CD4-positive, alpha-beta T cell treated with Interleukin-17A for 1 hour (primary cell): ENCODE results near the gene EYA2.

Experiments
- DNase-seq: peaks from one replicate; pipeline ENCODE4 v3.0.0-alpha.2; 2020

EYA2 gene

DNA sequence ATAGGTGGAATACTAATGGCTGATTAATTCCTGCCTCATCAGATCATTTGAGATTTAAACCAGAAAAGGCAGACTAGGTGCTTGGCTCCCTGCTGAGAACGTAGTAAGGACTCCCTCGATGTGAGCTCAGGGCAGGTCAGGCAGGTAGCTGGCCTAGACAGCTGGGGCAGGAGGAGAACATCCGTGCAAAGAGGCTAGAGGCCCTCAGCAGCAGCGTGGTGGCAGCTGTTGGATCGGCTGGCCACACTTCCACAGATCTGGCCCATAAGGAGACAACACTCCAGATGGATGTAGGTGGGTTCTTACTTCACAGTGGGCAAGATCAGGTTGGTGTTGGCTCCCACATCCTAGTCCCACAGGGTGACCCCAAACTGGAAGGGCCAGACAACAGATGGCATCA lies 38.5 kb downstream of the EYA2 start:
- no peak for DNase-seq

DNA sequence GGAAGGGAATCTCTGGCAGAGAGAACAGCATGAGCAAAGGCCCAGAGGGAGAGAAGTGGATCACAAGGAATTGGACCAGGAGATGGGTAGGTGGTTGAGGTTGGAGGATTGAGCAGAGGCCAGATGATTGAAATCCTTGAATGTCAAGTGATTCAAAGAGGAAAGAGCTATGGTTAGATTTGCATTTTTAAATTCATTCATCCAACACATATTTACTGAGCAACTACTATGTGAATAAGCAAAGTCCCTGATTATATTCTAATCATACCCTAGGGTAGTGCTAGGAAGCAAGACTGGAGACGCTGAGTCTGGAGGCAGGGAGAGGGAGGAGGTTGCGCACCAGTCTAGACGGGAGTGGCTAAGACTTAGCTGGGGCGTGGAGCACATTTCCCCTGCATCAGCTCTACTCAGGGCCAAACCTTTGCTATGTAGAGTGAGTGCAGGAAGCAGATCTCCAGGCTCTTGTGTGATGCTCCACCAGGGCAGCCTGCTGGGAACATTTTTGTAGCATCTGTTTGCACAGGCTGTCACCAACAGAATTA lies 40.2 kb downstream of the EYA2 start:
- DNase-seq = no peak

DNA sequence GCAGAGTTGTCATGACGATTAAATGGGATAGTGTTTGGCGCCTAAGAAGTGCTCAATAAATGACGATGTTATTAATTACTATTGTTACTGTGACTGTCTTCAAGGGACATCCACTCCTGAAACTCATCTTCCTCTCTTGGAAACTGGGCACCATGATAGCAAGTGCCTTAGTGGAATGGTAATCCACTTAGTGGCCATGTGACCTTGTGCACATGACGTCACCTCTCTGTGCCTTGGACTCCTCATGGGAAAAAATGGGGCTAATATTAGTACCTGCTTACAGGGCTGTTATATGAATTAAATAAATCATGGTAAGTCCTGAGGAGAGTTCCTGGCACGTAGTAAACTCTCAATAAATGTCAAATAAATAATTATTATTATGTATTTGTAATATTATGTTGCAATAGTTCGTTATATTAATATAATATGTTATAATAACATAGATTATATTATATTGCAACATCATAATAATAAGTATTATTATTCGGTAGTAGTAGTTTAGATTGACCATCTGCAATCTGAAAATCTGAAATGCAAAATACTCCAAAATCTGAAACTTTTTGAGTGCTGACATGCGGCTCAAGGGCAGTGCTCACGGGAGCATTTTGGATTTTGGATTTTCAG lies 40.9 kb downstream of the EYA2 start:
- DNase-seq = no peak

DNA sequence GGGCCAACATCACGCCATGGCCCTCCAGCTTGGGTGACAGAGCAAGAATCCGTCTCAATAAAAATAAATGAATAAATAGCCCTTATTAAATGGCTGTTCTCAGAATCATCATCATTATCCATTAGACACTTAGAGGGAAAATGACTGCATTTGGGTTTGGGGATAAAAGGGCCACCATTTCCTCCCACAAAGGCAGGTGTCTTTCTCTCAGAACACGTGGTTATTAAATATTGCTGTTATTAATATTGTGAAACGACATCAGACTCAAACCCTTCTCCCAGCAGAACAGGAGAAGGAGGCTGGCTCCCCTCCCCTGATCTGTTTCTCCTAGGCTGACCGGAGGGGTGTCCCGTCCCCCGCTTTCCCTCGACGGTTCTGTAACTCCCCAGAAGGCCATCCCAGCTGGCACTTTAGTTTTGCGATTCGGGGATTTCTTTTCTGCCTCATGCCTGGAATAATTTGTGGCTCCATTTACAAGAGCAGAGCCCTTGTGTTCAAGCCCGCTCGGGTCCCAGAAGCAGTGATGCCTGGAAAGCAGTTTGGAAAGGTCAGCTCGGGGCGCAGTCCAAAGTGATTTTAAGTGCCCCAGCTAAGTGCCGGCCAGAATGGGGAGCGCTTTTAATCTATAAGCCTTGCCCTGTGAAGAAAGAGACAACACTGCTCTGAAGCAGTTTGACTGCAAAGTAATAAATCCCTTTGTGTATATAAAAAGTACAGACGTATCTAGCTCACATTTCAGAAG lies 41.9 kb downstream of the EYA2 start:
- DNase-seq = no peak

DNA sequence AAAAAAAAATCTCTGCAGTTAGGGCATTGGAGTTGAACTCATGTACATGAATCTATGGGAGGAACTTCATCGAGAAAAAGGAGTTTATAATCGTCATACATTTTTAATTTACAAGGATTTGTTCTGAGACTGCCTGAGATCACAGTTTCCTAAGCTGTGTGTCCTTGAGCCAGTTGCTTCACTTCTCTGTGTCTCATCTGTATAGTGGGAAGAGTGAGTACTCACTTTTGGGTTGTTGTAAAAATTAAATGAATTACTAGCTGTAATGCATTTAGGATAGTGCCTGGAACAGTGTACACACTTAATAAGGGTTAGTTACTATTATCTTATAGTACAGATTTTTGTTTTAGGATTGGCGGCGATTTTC lies 42.5 kb downstream of the EYA2 start:
- DNase-seq = no peak

DNA sequence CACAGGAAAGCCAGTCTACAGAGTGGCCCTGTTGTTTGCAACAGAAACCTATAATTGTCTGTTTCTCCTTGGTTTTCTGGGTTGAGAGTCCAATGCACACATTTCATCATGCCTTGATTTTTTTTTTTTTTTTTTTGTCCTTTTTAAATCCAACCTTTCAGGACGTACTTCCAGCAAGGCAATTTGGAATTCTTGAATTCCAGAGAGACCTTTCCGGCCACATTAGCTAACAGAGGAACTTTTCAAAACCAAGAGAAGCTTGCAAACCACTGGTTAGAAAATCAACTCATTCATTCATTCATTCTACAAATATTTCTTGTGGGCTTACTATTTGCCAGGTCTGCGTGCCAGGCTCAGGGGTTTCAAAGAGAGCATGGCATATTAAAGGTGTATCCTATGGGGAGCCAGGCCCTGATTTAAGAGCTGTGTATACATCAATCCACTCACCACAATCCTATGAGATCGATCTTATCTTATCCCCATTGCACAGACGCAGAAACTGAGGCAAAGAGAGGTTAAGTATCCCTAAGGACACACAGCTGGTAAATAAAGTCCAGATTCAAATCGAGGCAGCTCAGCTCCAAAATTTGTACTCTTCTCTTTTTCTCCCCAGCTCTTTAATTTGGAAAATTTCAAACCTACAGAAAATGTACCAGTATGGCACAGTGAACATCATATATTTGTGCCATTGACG lies 43.0 kb downstream of the EYA2 start:
- DNase-seq = no peak

DNA sequence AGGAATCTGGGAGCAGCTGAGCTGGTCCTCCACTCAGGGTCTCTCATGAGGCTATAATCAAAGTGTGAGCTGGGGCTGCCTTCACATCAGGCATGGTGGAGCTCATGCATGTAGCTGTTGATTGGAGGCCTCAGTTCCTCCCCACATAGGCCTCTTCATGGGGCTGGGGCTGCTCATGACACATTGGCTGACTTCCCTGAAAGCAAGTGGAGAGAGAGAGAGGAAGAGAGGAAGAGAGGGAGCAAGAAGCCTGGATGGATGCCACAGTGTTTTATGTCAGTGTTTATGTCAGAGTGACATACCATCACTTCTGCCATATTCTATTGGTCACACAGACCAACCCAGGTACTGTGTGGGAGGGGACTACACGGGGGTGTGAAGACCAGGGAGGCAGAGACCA lies 43.8 kb downstream of the EYA2 start:
- no peak for DNase-seq

DNA sequence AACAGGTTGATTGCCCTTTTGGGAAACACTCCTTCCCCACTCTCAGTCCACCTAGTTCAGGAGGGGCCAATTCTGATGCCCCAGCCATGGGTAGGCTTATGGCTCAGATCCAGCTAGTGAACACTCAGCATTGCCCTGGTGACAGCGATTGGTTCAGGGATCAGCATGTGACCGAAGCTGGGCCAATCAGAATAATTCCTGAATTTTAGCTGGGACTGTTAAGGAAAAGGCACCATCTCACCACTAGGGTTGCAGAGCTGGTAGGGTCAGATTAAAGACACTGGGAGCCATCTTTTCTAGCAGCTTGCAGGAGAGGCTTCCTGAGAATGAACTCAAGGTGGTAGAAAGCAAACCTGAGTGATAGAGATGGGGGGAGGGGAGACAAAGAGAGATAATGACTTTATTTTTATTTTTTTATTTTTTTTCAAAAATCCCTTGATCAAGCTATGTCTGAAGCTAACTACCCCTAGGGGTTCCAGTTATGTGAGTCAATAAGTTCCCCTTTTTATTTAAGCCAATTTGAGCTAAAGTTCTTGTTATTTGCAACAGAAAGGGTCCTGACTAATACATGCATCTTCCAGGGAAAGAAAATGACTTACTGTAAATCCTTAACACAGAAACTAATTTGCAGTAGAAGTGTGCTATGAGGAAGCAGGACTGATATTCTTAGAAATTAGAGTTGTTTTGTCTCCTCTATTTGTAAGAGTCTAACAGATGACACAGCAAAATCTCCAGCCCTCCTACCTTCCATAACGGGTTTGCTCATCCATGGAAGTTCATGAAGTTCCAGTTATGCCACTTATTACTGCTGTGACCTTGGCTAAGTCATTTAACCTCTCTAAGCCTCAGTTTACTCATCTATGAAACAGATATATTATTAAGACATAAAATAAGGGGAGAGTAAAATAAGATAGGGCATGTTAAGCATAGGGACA lies 44.7 kb downstream of the EYA2 start:
- DNase-seq = no peak

DNA sequence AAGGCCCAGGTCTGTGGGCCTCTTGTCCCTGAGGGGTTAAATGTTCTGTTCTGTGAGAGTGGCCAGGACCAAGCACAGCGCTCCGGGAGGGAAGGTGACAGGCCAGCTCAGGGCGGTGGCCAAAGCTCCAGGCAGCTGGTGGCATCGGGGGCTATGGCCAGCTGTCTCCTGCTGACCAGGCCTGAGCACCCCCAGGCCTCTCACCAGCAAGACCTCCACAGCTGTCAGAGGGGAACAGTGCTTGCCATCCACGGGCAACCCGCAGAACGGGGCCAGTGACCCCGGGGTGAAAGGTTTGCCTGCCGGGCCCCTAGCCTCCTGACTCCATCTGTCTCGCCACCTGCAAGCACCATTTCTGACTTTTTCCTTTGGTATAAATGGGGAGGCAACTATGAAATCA lies 46.0 kb downstream of the EYA2 start:
- no peak for DNase-seq

DNA sequence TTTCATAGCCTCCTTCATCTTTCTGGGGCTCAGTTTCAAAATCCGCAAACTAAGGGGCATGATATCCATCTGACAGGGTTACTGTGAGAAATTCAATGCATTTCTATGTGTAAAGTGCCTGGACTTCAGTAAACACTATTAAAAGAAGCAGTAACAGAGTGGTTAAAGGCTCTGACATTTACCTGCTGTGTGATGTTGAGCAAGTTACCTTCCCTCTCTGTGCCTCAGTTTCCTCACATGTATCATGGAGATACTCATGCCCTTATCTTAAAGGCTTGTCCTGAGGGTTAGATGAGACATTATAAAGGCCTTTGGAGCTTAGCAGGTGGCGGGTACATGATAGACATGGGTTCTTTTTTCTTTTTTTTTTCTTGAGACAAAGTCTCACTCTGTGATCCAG lies 46.8 kb downstream of the EYA2 start:
- DNase-seq = no peak

DNA sequence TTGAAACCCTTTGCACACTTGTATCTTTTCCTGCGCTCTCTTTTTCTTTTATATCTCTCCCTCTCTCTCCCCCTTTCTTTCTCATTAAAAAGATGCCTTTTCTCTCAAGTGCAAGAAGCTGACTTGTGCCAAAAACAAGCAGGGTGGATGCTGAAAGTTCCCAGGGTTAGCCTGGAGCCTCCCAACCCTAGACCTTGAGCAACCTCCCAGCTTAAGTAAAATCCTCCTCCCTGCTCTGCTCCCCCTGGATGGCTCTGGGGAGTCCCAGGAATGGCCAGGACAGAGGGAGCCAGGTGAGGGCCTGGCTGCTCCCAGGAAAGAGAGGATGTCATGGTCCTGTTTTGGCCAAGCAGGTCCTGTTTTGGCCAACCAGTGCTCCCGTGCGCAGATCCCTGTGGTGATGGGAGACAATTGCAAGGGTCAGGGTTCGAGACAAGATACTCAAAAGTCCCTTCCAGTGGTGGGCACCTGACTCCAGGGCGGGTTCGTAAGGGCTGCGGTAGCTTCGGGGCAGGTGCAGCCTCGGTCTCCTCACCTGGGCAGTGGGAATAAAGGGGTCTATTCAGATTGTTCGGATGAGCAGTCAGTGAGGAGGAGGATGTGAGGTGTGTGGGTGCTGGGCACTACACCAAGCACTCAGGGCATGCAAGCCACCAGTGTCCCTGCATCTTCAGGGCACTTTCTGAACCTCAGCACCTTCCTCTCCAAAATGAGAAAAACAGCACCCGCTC lies 49.4 kb downstream of the EYA2 start:
- no peak for DNase-seq

DNA sequence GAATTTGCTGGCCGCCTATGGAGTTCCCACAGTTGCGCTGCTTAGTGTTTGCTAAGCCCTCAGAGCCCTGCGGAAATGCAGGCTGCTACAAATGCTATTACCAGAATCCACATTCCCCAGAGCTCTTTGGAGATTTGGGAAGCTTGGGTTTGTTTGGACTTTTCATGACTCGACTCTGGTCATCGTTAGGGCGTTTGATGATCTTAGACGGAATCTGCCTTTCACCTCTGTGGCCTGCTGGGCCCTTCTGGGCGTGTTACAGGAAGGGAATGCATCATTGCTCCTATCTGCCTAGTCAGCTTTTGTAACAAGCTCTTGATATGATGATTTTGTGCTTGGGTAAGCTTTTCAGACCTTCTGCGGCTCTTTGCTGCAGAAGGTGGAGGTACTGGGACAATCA lies 50.8 kb downstream of the EYA2 start:
- DNase-seq = no peak

DNA sequence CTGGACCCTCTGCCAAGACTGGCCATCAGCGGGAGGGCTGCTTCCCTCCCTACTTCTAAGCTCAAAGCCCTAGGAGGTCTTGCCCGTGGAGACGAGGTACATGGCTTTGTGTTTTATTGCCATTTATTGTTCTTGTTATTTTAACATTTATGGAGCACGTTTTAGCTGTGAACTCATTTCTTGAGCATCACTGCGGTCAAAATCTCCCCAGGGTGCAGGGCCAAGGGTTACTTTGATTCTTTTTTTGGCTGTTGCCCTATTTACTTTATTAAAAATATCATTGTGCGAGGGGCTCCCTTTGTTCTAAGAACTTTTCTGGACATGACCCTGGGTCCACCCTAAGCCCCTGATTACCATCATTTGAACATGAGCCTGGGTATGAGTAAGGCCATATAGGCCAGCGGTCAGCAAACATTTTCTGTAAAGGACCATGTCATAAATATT lies 51.6 kb downstream of the EYA2 start:
- DNase-seq = no peak

DNA sequence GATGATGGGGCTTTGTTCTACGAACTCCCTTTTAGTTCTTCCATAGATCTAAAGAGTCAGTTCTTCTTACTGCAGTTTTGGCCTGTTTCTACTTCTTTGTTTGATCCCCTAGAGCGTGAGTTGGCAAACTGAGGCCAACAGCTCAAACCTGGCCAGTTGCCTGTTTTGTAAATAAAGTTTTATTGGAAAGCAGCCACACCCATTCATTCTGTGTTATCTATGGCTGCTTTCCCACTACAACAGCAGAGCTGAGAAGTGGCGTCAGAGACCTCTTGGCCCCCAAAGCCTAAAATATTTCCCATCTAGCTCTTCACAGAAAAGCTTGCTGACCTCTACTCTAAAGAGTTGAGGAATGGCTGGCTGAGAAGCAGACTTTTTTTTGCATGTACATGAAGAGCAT lies 52.2 kb downstream of the EYA2 start:
- DNase-seq = no peak

DNA sequence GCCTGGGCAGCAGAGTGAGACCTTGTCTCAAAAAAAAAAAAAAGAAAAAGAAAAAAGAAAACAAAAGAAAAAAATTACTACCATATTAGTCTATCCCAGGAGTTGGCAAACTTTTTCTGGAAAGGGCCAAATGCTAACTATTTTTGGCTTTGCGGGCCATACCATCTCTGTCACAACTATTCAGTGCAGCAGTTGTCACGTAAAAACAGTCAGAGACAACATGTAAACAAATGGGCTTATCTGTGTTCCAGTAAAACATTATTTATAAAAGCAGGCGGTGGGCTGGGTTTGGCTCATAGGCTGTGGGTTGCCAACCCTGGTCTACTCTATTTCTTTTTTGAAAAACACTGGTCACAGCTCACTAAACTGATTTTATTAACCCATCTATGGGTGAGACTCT lies 53.4 kb downstream of the EYA2 start:
- no peak for DNase-seq

DNA sequence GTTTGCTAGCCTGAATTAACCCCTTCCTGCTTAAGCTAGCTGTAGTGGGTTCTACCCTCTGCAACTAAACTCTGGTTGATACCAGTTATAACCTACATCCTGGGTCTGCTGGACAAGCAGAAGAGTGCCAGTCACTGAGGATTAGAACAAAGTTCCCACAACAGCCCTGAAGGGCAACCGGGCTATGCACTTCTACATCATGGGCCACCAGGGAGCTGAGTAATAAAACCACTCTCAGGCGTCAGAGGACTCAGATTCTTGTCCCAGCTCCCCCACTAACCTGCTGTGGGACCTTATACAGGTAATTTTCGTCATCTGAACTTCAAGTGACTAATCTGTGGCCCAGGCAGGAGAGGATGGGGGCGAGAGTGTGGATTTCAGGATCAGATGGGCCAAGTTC lies 56.8 kb downstream of the EYA2 start:
- DNase-seq = no peak

DNA sequence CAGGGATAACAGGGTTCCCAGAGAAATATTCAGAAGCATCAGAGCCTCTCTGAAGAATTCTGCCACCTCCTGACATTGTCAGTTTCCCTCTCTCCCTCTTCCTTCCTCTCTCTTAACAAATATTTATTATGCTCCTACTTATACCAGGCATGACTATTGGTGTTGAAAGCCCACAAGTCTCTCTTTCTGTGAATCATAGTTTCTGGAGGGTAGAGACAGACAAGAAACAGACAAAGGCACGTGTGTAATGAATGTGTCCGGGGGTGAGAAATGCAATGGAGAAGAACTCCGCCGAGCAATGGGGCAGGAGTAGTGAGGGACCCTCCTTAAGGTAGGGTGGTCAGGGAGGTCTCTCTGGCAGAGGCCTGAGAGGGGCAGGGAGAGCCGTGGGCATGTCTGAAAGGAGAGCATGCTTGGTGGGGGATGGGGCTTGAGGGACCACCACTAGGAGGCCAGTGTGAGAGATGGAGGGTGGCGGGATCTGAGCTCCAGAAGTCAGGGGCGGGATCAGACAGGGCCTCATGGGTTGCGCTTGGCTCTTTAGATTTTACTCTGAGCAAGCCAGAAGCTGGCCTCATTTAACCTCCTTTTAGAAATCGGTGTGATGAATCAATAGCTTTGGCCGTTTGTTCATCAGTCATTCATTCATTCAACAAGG lies 57.3 kb downstream of the EYA2 start:
- no peak for DNase-seq

DNA sequence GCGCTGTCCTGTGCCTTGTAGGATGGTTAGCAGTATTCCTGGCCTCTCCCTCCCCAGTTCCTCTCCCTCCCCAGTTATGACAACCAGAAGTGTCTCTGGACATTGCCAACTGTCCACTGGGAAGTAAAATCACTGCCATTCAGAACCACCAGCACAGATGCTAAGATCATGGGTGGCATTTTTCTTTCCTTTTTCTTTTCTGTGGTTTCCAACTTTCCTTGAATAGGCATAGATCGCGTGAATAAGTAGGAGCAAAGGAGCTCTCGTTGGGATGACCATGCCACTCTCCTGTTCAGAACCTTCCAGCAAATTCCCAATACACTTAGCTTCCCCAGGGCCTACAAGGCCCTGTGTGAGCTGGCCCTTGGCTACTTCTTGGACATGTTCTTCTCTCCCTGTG lies 59.0 kb downstream of the EYA2 start:
- DNase-seq = no peak

DNA sequence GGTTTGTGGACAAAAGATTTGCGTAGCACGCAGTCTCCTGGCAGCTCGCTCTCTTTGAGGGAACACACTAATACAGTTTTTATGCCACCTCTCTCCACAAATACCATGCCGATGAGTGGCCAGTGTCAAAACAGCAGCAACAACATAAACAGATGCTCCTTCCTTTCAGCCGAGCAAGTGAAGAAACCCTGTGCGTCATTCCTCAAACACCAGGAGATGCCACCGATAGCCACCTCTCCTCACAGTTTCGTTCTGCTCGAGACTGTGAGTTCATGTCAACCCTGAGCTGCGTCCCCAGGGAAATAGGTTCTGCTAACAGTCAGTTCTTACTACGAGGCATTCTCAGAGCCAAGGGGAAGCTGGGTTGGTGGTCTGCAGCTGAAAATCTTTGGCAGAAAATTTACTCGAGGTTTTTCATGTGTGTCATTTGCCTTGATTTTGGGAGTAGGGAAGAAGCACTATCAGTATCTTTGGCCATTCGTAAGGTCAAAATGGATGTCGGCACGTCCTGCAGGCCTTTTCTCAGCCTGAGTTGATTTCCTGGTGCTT lies 59.9 kb downstream of the EYA2 start:
- DNase-seq = no peak

DNA sequence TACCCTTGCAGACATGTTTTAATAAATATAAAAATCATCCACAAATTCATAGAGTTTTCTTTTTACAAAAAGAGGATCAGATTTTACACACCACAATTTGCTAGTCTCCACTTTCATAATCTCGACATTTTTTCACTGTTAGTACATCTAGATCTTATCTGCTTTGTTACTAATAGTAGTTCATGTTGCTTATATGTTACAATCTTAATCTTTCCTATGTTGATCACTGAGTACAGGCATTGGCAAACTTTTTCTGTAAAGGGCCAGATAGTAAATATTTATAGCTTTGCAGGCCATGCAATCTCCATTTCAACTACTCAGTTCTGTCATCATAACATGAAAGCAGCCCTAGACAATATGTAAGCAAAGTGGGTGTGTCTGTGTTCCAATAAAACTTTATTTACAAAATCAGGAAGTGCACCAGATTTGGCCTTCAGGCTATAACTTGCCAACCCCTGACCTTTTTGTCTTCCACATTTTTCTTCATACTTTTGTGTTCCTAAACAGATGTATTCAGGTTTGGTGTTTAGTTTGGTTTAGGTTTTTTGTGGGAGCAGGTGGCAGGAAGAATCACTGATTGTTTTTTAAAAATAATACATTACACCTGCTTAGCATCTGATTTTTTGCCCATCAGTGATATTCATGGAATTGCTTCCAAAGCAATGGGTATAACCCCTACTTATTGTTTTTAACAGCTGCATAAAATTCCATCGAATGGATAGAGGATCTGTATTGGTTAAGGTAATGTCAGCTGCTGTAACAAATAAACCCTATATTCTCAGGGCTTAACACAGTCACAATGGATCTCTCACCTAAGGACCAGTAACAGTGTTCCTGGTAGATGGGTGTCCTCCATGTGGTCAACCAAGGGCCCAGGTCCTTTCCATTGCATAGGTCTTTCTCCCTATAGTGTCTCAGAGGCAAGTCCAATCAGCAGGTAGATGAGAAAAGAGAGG lies 61.2 kb downstream of the EYA2 start:
- DNase-seq = no peak
